Glutamatergic neuron (in vitro differentiated cells): ENCODE results near the gene ZMIZ1. TPM values are rescaled to one million over a fixed set of nuclear protein-coding genes. Genes with fewer than 3 reads are reported as not detected.

Experiments used
- DNase-seq: peaks from one replicate; pipeline ENCODE4 v3.0.0; 2022
- H3K27ac Mint-ChIP-seq: one replicate; pipeline ENCODE4 v1.8.0; 2020; ENCODE audit warnings: mild to moderate bottlenecking, mixed read lengths, inconsistent platforms; ENCODE audit not compliant: unreplicated experiment
- H3K27me3 Mint-ChIP-seq: one replicate; pipeline ENCODE4 v1.8.0; 2020; ENCODE audit warnings: mild to moderate bottlenecking, moderate library complexity, mixed read lengths, inconsistent platforms; ENCODE audit not compliant: unreplicated experiment
- H3K36me3 Mint-ChIP-seq: one replicate; pipeline ENCODE4 v1.8.0; 2020; ENCODE audit warnings: mild to moderate bottlenecking, mixed read lengths, inconsistent platforms; ENCODE audit not compliant: unreplicated experiment
- H3K4me1 Mint-ChIP-seq: one replicate; pipeline ENCODE4 v1.8.0; 2020; ENCODE audit warnings: mild to moderate bottlenecking, low read depth, mixed read lengths, inconsistent platforms; ENCODE audit not compliant: unreplicated experiment
- H3K4me3 Mint-ChIP-seq: one replicate; pipeline ENCODE4 v1.8.0; 2020; ENCODE audit warnings: mild to moderate bottlenecking, mixed read lengths, inconsistent platforms; ENCODE audit not compliant: unreplicated experiment
- H3K9me3 Mint-ChIP-seq: one replicate; pipeline ENCODE4 v1.8.0; 2020; ENCODE audit warnings: mild to moderate bottlenecking, moderate library complexity, mixed read lengths, inconsistent platforms; ENCODE audit not compliant: unreplicated experiment
- total RNA-seq: library from RNA; stranded (reverse); fragmentation: NEBNext Ultra II Directional; extraction: Animal tissue kit (Norgen Biotek cat#: 25700); gene quantifications from one replicate; pipeline ENCODE4 v1.2.1, GENCODE V29; 2021; ENCODE audit not compliant: unreplicated experiment
- TF ChIP-seq, protein P1 (sequence below): fragments of 200-600 bp; sonication (generic); IDR thresholded peaks from one replicate; pipeline ENCODE4 v1.5.0; 2021; ENCODE audit not compliant: partially characterized antibody, unreplicated experiment

ZMIZ1 gene
- total RNA-seq, 1 donor from 2014 or later, result 230 TPM

DNA sequence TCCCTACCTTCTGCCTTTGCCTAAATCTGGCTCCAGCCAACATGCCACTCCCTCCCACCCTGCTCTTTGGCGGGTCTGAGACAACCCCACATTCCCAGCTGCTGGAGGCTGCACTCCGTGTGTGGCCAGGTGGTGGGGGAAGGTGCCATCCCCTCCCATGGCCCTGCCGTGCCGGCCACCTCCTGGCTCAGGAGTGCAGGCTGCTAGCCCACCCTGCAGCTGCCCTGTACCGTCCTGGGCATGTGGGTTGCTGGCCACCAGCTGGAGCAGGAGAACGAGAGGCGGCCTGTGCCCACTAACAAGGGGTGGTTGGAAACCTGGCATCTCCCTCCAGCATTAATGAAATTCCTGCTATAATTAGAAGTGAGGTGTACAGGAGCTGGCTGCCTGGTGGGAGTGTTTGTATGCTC is 97.6 kb downstream of the ZMIZ1 start:
- Mint-ChIP-seq H3K27me3 (peaks cover 15% of the 10 kb centered on the region), H3K4me1 (peaks cover 57% of the 10 kb centered on the region), H3K27ac (no peak overlapping the region), H3K9me3 (peaks cover 31% of the 10 kb centered on the region), H3K4me3 (peak overlapping the region; percentile 24), H3K36me3 (peaks cover 4% of the 10 kb centered on the region)
- TF ChIP-seq, protein P1, sequence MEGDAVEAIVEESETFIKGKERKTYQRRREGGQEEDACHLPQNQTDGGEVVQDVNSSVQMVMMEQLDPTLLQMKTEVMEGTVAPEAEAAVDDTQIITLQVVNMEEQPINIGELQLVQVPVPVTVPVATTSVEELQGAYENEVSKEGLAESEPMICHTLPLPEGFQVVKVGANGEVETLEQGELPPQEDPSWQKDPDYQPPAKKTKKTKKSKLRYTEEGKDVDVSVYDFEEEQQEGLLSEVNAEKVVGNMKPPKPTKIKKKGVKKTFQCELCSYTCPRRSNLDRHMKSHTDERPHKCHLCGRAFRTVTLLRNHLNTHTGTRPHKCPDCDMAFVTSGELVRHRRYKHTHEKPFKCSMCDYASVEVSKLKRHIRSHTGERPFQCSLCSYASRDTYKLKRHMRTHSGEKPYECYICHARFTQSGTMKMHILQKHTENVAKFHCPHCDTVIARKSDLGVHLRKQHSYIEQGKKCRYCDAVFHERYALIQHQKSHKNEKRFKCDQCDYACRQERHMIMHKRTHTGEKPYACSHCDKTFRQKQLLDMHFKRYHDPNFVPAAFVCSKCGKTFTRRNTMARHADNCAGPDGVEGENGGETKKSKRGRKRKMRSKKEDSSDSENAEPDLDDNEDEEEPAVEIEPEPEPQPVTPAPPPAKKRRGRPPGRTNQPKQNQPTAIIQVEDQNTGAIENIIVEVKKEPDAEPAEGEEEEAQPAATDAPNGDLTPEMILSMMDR, result no peak
- DNase-seq, result no peak

DNA sequence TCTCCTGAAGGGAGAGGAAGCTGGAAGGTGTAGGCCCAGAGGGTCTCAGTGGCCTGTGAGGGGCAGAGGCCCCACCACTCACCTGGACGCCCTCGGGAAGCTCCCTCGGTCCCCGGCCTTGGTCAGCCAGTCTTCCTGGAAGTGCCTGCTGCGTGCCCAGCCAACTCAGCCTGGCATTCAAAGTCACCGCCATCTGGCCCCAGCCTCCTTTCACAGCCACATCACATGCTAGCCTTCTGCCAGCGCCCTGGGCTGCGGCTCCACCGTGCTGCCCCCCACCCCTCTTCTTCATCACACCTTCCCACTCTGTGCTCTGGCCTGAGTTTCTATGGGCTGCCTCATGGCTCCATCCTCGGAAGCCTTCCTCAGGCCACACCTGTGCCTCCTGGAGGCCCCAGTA is 98.0 kb downstream of the ZMIZ1 start:
- peaks cover 33% of the 10 kb centered on the region for H3K9me3 Mint-ChIP-seq
- peak overlapping the region; percentile 28 for H3K4me3 Mint-ChIP-seq
- DNase-seq, result no peak
- peak overlapping the region; percentile 9 for H3K27ac Mint-ChIP-seq
- peaks cover 4% of the 10 kb centered on the region for H3K36me3 Mint-ChIP-seq
- H3K4me1 Mint-ChIP-seq, result peaks cover 52% of the 10 kb centered on the region
- TF ChIP-seq, protein P1, result no peak
- H3K27me3 Mint-ChIP-seq, result peaks cover 17% of the 10 kb centered on the region

DNA sequence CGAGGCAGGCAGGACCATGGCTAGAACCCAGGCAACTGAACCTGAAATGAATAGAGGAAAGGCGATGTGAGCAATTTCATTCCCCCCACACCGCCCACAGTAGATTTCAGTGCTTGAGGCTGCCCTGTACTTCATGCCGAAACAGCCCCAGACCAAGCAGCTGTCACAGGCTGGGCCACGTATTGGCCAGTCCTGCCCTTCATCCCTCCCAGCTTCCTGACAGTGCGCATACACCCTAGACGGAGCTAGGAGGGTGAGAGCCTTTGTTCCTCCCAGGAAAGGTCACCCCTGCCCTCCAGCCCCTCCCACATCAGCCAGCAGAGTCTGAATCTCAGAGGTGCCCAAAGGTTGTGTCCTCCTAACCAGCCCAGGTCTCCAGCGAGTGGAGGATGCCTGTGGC is 98.8 kb downstream of the ZMIZ1 start:
- DNase-seq, result no peak
- TF ChIP-seq, protein P1, result no peak
- Mint-ChIP-seq H3K27ac (peak overlapping the region; percentile 9), H3K36me3 (peaks cover 4% of the 10 kb centered on the region), H3K4me1 (peaks cover 52% of the 10 kb centered on the region), H3K4me3 (no peak overlapping the region), H3K9me3 (peaks cover 33% of the 10 kb centered on the region), H3K27me3 (peaks cover 18% of the 10 kb centered on the region)

DNA sequence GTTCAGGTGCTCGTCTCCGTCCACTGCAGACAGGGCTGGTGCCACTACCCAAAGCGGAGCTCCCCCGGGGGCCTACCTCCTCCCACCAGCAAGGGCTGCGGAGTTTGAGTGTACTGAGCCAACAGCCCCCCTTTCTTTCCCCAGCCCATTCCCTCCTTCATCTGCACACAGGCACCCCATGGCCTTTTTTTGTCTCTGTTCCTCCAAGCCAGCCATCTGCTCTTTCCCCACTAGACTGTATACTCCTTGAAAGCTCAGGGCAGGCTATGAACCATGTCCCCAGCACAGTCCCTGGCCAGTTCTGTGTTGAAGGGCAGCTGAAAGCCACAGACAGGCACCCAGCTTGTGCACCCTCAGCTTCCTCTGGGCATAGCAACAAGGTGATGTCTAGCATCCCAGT is 99.4 kb downstream of the ZMIZ1 start:
- no peak for DNase-seq
- Mint-ChIP-seq H3K27ac (peak overlapping the region; percentile 84), H3K4me3 (peak overlapping the region; percentile 28), H3K9me3 (peaks cover 34% of the 10 kb centered on the region), H3K36me3 (peaks cover 4% of the 10 kb centered on the region), H3K4me1 (peaks cover 53% of the 10 kb centered on the region), H3K27me3 (peaks cover 18% of the 10 kb centered on the region)
- TF ChIP-seq, protein P1, result no peak

DNA sequence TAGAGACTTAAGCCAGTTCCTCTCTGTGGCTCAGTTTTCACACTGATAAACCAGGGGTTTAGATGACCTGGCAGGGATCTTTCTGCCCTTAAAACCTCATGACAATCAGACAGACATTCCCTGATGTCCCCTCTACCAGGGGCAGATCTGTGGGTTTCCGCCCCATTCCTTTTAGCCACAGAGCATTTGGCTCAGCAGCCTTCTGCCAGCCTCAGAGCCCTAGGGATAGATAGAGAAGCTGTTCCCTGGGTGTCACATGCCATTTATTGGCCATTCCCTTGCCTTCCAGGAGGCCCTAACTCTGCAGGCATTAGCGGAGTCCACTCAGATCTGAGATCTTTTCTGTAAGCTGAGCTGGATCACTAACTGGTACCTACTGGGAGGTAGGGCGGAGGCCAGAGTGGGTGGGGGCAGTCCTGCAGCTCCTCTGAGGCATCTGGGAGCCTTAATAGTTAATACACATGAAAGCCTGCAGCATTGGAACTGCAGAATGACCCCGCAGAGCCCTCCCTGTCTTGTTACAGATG is 101.5 kb downstream of the ZMIZ1 start:
- TF ChIP-seq, protein P1, result no peak
- no peak for DNase-seq
- Mint-ChIP-seq H3K9me3 (peaks cover 32% of the 10 kb centered on the region), H3K4me3 (no peak overlapping the region), H3K27me3 (peaks cover 19% of the 10 kb centered on the region), H3K4me1 (peaks cover 50% of the 10 kb centered on the region), H3K27ac (no peak overlapping the region), H3K36me3 (no peaks in the 10 kb centered on the region)
